Subcutaneous adipose tissue (tissue), 4 donors: Measurements from ENCODE around the gene TMEFF1. TPM values are rescaled to one million over a fixed set of nuclear protein-coding genes. Genes with fewer than 3 reads are reported as not detected.

Experiments used
- total RNA-seq, 4 donors: library from RNA; depleted of rRNA; stranded (reverse); fragments of >200 nt; gene quantifications; one replicate each; pipeline ENCODE4 v1.1.0, GENCODE V29; 2016
- TF ChIP-seq, protein P1 (sequence below): fragments of 450-650 bp; IDR thresholded peaks from one replicate; pipeline ENCODE4 v1.5.1; 2016; ENCODE audit warnings: low read depth, mild to moderate bottlenecking, control low read depth, antibody characterized with exemption, moderate library complexity

Gene TMEFF1
- total RNA-seq, 4 donors from 2014 or later: 0.22 to 2.9 TPM; not detected in 2

DNA sequence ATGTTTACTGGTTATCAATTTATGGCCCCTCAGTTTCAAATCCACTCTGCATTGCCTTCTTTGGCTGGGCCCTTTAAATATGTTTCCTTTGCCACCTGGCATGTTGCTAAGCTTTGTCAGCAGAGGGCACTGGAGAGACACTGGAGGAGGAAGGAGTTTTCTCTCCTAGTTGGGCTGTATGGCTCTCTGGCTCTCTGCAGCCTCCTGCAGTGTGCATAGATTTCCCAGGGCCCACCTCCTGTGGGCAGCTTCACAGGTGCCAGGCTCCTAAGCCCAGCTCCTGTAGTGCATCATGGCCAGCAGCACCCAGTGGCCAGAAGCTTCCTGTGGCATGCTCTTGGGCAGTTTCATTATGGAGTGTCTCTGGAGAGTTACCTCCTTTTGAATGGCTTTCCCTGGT is 128.3 kb downstream of the TMEFF1 start:
- TF ChIP-seq, protein P1, sequence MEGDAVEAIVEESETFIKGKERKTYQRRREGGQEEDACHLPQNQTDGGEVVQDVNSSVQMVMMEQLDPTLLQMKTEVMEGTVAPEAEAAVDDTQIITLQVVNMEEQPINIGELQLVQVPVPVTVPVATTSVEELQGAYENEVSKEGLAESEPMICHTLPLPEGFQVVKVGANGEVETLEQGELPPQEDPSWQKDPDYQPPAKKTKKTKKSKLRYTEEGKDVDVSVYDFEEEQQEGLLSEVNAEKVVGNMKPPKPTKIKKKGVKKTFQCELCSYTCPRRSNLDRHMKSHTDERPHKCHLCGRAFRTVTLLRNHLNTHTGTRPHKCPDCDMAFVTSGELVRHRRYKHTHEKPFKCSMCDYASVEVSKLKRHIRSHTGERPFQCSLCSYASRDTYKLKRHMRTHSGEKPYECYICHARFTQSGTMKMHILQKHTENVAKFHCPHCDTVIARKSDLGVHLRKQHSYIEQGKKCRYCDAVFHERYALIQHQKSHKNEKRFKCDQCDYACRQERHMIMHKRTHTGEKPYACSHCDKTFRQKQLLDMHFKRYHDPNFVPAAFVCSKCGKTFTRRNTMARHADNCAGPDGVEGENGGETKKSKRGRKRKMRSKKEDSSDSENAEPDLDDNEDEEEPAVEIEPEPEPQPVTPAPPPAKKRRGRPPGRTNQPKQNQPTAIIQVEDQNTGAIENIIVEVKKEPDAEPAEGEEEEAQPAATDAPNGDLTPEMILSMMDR: no peak

DNA sequence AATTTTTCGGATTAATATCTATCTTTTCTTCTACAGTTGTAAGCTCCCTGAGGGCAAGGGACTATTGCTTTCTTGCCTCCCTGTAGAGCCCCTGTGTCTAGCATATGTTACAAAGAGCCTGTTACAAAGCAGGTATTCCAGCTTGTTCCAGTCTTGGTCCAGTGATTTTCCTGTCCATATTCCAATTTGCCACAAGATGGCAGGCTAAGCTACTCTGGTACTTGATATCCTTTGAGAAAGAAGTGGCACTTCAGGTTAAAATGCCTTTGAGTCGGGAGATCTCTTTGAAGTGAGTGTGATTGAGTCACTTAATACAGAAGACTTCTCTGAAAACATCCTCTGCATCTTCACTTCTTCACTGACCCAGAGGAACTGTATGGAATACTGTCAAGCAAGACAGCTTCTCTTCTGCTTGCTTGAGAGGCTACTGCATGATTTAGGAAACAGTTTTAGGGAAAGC is 129.4 kb downstream of the TMEFF1 start:
- TF ChIP-seq, protein P1: no peak

DNA sequence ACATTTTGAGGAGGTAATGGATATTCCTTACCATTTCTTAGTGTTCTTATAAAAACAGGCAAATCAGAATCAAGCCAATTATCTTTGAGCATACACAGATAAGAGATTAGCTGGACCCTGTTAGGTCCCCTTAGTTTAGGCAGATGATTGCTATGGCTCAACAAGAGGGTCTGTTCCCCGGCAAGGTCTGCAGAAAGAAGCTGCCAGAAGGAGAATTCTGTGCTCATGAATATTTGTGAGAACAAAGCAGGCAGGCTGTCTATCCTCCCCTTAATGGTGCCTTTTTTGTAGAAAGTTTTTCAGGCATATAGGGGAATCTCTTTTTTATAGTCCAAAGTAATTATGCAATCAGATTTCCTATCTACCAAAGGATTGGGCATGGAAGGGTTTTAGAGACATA is 132.5 kb downstream of the TMEFF1 start:
- TF ChIP-seq, protein P1: no peak

DNA sequence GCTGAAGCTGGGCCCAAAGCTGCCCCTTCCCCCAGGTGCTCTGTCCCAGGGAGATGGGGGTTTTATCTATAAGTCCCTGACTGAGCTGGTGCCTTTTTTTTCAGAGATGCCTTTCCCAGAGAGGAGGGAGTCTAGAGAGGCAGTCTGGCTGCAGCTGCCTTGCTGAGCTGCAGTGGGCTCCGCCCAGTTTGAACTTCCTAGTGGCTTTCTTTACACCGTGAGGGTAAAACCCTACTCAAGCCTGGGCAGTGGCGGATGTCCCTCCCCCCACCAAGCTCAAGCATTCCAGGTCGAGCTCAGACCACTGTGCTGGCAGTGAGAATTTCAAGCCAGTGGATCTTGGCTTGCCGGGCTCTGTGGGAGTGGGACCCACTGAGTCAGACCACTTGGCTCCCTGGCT is 146.2 kb downstream of the TMEFF1 start:
- TF ChIP-seq, protein P1: no peak

DNA sequence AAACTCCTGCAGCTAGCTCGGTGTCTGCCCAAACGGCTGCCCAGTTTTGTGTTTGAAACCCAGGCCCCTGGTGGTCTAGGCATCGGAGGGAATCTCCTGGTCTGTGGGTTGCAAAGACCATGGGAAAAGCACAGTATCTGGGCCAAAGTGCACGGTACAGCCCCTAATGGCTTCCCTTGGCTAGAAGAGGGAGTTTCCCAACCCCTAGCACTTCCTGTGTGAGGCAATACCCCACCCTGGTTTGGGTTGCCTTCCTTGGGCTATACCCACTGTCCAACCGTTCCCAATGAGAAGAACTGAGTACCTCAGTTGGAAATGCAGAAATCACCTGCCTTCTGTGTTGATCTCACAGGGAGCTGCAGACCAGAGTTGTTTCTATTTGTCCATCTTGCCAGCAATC is 146.7 kb downstream of the TMEFF1 start:
- TF ChIP-seq, protein P1: no peak

DNA sequence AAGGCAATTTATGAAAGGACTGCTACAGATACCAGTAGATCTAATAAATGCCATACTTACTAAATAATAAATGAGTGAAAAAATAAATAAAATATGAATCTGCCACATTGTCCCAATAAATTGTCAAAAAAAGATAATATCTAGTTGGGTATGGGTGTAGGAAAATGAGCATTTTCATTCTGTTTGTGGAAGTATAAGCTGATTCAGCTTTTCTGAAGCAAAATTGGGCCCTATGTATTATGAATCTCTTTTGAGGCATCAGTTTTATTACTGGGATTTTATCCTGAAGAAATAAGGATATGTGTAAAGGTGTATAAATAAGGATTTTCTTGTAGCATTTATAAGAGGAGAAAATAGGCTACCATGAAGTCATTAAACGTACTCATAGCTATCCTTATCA is 151.0 kb downstream of the TMEFF1 start:
- TF ChIP-seq, protein P1: no peak

DNA sequence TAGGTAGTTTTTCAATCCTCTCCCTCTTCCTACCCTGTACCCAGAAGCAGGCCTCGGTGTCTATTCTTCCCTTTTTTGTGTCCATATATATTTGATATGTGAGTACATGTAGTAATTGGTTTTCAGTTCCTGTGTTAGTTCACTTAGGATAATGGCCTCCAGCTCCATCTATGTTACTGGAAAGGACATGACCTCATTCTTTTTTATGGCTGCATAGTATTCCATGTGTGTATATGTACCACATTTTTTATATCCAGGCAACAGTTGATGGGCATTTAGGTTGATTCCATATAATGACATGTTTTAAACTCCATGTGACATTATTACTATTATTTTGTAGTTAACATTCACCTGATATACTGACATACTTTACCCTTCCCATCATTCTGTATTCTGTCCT is 154.0 kb downstream of the TMEFF1 start:
- TF ChIP-seq, protein P1: no peak

Other genes with a start within 250 kb of the TMEFF1 start
- gene TEX10, start 120.2 kb upstream of the TMEFF1 start, total RNA-seq: 10 to 100 TPM in 3 of 4 donors, 1 to 10 TPM in 1; 8.7 to 27.6 (median 14.6) TPM
- 10 to 100 TPM in 3 of 4 donors, 1 to 10 TPM in 1; 9.0 to 17.4 (median 14.7) TPM for gene MSANTD3, start 46.0 kb upstream of the TMEFF1 start, total RNA-seq
- gene CAVIN4, start 104.9 kb downstream of the TMEFF1 start, total RNA-seq: under 1 TPM; 0.17 to 0.49 (median 0.31) TPM